C4-2B (cell line): Measurements from ENCODE around the gene CASQ2.

Experiments
- ZFX ChIP-seq: fragments of 450-650 bp; IDR thresholded peaks from 2 replicates; pipeline ENCODE4 v1.6.1; 2017
- TF ChIP-seq, protein P1 (sequence below): fragments of 450-650 bp; conservative IDR thresholded peaks from 2 replicates; pipeline ENCODE4 v1.5.1; 2017; ENCODE audit warnings: mild to moderate bottlenecking

DNA sequence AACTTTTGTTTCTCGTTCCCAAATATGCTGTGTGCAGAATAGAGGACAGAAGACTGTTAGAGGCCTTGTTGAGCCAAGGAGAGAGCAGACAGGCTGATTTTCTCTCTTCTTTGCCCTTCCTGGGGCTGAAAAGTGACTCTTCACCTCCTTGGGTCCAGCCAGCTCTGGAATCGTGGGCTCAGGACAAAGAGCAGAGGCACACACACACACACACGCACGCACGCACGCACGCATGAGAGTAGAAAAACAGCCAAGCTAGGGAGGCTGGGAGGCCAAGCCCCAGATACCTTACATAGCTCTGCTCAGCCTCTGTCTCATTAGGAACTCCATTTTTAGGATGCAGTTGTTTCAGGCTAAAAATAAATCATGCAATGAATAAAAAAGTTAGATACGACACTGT lies at the start of gene CASQ2:
- TF ChIP-seq, protein P1, sequence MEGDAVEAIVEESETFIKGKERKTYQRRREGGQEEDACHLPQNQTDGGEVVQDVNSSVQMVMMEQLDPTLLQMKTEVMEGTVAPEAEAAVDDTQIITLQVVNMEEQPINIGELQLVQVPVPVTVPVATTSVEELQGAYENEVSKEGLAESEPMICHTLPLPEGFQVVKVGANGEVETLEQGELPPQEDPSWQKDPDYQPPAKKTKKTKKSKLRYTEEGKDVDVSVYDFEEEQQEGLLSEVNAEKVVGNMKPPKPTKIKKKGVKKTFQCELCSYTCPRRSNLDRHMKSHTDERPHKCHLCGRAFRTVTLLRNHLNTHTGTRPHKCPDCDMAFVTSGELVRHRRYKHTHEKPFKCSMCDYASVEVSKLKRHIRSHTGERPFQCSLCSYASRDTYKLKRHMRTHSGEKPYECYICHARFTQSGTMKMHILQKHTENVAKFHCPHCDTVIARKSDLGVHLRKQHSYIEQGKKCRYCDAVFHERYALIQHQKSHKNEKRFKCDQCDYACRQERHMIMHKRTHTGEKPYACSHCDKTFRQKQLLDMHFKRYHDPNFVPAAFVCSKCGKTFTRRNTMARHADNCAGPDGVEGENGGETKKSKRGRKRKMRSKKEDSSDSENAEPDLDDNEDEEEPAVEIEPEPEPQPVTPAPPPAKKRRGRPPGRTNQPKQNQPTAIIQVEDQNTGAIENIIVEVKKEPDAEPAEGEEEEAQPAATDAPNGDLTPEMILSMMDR: no peak
- no peak for TF ChIP-seq ZFX
